Fibroblast of peridontal ligament (primary cell): Measurements from ENCODE around the gene MEOX2.

Experiments
- DNase-seq: peaks from one replicate; pipeline ENCODE4 v3.0.0-alpha.2; 2010; ENCODE audit errors: extremely low read depth

MEOX2 gene

DNA sequence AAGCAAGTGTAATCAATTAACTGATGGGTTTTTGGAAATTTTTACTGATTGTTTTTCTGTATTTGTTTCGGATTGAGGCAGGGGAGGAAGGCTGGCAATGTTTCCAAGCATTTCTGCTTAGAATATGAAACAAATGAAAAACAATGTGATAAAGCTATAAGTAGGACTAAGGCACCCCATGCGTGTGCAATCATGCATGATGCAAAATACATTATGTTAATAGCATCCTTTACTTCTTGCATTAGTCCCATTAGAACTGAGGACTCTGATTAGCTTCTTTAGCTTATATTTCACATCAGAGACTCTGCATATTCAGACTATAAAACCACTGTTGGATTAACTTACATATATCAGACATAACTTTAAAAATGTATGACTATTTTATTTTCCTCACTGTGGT is 76.0 kb downstream of the MEOX2 start:
- no peak for DNase-seq

DNA sequence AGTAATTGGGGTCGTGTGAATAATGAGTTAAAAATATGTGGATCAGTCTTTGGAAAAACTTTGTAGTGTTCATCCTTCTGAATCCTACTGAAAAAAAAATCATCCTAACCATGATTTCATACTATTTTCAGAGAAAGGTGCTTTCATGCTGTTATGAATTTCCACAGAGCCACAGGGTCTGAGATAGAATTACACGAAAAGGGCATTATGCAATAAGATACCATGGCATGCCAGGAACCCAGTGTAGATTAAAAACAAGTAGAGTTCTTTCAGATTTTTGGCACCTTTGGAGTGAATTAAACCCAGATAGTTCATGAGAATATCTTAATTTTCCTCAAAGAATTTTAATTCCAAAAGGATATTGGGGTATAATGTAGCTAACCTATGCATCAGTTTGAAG is 77.2 kb downstream of the MEOX2 start:
- DNase-seq = no peak

DNA sequence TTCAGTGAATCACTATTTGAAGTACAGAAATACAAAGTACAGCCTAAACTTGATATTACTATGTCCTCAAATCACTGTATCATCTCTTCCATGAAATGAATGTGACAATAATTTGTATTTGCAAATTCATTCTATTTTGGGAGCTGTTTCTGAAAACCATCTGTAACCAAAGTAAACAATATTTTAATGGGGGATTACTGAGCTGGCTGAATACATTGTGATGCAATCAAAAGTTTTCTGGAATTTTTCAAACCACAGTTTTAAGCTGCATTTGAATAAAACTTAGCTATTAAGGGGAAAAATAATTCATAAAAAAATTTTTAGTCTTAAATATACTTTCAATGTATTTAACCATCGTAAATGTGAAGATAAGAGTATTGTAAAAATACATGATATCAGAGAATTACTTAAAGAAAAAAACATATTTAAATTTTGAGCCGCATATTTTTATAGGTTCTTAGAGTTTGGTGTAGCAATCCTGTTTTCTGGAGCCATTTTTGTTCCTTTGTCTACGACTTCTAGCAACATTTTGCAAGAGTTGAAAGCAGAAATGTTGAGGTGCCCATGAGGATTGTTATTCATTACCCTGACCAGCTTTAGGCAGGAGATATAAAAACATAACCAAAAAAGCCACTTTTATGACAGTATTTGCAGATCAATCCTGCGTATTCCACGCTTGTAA is 78.8 kb downstream of the MEOX2 start:
- peak; percentile 35 for DNase-seq

DNA sequence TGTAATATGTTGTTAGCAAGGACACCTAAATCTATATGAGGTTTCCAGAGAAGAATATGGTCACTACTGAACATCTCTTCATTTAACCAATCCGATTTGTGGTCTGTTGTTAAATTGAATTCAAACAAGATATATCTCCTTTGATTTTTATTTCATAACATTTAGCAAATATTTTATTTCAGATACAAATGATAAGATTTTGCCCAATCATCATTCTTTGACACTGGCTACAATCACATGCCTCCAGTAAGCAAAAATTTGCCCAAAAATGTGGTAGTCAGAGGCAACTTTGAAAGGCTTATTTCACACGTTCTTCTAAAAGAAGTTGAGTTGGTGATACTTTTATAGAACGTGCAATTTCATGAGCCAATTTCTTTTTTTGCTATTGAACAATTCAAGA is 79.9 kb downstream of the MEOX2 start:
- no peak for DNase-seq

DNA sequence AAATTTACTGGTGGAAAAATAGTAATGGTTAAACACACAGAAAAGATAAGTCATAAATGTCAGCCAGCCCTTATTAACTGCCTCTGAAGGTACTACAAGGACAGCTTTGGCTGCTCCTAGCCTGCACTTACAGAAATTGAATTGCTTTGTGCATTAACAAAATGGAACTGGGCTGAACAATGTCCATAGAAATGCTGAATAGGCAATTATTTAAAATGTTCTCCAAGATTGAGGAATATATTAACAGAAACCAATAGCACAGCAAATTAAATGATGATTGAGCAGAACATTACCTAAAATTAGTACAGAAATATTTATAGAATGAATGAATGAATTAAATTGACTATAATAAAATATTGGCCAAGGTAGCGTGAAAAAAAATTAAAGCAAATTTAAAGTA is 82.3 kb downstream of the MEOX2 start:
- DNase-seq = no peak

DNA sequence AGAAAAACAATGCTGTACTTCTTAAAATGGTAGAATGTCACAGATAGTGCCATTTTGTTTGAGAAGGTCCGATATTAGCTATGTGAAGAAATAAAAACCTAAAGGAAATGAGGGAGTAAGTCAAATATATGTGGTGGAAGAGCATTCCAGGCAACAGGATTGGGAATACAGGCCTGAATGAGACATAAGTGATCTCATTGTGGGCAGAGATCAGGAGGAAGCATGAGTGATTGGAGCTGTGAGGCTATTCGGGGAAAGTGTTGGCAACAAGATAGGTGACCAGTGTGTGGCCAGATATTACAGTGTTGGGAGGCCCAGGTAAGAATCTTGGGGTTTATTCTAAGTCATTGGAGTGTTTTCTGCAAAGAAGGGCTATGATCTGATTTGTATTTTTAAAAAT is 83.4 kb downstream of the MEOX2 start:
- peak; percentile 19 for DNase-seq

DNA sequence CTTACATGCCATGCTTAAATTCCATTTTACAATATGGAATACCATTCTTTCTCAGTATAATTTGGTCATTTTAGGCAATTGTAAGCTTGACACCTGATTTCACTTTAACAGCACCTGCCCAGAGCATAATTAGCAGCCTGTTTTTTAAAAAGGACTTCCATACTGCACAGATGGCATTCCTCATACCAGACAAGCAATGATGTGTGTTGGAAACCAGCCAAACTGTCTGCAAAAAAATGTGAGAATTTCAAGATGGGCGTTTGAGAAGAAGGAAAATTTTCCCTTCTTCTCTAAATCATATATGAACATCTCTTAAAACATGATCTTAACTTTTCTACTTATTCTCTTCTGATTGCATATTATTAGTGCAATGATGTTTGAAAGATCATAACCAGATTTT is 84.2 kb downstream of the MEOX2 start:
- DNase-seq = no peak

DNA sequence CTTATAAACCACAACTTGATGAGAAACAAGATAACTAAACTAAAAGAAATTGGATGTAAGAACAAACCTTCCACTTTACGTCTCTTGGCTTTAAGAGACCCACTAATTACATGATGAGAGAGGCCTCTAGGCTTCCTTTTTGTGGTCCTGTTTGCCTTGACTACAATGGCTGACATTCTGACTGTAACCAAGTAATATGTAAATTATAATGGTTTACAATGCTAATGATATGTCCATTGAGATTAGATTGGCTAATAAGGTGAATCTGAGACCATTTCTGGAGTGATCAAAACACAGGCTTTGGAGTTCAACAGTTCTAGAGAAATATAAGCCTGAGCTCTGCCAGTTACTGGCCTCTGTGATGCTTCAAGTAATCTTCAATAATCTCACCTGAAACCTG is 85.3 kb downstream of the MEOX2 start:
- no peak for DNase-seq

DNA sequence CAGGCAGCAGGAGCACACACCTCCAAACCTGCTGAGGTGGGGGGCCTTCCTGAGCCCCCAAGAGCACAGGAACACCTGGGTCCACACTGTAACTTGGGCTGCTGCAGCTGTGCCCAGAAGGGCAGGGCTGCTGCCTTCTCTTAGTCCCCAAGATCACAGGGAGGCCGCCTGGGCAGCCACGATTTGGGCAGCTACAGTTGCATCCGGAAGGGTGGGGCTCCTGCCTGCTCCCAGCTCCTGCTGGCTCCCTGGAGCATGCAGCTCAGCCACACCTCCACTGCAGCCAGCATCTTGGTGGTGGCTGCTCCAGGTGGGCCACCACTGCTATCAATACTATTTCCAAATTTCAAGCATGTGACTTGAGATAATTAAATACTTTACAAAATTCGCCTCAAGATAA is 86.2 kb downstream of the MEOX2 start:
- no peak for DNase-seq

DNA sequence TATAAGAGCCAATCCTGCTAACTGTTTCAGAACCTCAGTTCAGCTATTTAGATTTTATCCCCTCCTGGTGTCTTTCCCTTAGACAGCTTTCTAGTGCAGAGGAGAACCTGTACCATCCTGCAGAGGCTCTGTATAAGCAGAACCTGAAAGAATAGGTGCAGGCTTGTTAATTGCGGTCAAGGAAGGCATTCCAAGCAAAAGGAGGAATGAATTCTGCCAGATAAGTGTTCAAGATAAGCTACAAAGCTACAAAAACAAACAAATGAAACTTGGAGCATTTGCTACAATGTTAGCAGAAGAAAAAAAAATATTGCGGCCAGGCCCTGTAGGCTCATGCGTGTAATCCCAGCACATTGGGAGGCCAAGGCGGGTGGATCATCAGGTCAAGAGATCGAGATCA is 92.0 kb downstream of the MEOX2 start:
- no peak for DNase-seq

DNA sequence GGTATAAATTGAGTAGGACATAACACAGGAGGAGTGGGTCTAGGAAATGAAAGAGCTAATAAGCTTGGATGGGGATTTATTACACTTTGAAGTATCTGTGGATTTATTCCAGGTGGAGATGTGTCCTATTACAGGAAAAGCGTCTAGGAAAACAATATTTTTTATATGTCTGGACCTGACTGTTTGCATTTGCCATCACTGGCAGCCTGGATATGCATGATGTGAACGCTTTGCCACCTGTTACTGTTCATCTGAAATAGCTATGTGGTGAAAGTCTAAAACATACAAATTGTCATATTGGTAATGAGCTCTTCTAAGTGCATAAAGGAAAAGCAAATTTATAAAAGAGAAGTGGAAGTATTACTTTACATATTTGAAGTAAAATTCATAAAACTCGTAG is 93.1 kb downstream of the MEOX2 start:
- no peak for DNase-seq

DNA sequence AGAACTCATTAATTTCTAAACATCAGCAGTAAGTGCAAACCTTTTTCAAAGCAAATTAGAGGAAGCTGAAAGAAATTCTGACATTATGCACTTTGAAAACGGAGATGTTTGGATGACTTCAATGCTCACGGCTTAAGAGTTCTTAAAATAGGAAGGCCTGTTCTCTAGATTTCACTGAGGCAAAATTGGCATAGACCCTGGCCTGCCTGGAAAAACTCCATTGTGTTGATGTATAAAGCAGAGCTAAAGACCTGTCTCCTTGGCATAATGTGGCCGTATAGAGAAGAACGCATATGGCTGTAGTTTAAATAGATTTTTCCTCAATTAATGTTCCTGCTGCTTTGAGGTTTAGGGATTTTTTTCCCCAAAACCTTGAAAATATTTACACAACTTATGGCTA is 100.2 kb downstream of the MEOX2 start:
- no peak for DNase-seq

DNA sequence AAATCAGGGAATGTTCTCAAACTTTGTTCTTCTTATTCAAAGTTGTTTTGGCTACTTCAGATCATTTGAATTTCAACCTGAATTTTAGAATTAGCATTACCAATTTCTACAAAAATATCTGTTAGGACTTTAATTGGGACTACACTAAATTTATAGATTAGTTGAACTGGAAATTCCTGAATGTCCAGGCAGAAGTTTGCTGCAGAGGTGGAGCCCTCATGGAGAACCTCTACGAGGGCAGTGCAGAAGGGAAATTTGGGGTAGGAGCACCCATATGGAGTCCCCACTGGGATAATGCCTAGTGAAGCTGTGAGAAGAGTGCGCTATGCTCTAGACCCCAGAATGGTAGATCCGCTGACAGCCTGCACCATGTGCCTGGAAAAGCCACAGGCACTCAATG is 101.9 kb downstream of the MEOX2 start:
- DNase-seq = no peak

DNA sequence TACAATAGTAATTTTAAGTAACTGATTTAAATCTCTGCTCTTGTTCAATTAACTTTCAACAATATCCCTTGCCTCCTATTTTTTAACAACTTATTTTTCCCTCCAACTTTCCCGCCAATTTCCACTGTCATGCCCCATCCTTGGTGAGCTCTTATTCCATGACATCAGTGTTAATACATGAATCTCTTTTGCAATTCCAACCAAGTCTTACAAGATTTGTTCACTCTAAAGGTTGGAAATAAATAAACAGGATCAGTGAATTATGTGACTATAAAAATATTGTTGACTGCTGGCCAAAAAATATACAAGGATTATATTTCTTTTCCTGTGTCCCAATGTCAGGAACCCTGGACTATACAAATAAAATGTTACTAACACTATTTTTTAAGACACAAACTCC is 103.7 kb downstream of the MEOX2 start:
- no peak for DNase-seq

DNA sequence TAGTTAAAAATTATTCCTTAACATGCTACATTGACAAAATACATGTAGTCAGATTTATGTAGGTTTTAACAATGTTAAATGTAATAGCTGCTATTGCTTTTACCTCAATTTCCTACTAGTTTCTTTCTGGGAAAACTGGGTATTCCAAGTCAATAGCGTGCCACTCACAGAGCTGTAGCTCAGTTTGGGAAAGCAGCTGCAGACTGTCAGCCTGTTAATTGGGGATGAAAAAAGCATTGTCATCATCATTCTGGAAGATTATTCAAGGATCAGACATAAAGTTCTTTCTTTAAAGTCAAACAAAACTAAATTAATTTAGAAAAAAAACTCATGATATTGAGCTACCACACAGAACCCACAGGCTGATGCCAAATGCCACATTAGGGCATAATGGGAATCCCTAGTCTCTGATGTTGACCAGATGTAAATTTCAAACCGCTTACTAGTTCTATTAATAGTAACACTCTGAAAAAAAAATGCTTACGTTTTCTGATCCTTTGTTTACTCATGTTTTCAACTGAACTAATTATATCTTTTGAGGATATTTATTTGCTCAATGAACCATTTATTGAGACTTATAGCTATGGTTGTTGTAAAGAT is 105.0 kb downstream of the MEOX2 start:
- DNase-seq = no peak

DNA sequence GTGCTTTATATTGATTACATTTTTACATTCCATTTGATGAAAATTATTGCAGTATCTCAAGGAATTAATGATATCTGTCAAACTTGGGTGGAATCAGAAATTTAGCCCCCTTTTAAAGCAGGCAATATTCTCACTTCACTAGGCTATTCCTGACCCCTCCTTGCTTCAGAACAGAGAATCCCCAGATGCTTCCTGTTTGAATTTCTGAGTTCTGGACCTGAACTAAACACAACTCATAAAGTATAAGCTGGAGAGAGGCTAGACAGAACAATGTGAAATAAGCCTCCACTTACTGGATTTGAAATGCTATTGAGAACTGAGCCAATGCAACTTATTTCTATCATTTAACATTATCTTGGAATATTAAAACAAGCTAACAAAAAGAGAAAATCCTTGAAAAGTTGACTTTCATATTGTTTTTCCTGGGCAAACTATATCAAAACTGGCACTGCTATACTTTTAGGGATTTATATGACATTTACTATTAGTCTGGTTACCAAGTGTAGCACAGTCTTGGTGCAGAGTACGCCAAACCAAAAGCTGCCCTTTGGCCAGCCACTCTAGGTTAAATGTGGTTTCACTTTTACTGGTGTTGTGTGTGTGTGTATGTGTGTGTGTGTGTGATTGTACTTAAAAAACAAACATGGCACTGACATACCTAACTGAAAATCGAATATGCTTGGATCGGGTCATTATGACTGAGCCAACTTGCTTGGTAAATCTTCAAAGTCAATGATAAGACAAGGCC is 105.7 kb downstream of the MEOX2 start:
- no peak for DNase-seq

DNA sequence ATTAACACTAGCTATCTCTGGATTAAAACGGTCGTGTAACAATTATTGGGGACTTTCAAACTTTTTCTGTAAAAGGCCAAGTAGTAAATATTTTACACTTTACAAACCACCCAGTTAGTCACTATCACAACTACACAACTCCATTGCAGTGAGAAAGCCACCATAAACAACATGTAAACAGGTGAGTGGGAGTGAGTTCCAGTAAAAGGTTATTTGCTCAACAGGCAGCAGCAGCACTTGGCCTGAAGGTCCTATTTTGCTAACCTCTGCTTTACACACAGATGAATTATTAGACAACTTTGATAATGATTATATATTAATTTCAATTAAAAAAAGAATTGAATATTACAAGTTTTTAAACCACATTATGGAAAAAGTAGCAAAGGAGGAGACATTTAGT is 108.9 kb downstream of the MEOX2 start:
- DNase-seq = no peak

DNA sequence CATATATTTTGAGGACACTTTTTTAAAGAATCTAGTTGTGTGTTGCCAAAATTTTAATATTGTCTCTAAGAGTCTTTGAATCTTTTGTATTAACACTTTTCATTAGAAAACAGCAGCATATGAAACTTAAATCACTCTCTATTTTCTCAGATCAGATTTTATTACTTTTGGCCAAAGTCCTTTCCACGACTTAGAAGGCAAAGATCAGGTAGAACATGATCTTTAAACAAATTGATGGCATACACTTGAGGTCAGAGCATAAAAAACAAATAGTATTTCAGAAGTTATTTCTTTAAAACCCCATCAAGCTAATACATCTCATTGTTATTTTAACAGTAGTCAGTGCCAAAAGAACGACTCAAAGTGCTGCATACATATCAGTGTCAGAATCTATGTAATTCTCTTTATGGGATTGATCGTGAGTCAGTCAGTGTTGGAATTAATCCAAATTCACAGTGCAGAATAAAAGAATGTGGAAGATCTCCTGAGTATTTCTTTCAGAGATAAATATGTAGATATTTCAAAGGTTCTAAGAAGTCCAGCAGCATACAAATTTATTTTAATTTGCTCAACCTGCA is 115.1 kb downstream of the MEOX2 start:
- peak; percentile 25 for DNase-seq

DNA sequence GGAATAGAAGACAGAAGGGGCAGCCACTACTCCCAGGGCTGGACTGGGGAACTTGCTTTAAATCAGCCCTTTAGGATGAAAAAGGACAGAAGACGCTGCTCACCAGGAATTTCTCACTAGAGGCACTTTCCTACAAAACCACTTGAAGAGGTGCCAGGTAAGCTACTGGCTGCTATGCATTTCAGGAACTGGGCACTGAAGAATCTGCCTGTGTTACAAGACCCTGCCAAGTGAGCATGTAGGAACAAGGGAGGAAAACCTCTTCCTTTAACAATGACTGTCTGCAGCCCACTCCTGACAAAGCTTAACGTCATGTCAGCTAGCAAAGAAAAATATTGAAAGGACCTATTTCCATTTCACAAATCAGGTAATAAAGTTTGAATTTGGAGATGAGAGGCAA is 118.8 kb downstream of the MEOX2 start:
- DNase-seq = no peak

DNA sequence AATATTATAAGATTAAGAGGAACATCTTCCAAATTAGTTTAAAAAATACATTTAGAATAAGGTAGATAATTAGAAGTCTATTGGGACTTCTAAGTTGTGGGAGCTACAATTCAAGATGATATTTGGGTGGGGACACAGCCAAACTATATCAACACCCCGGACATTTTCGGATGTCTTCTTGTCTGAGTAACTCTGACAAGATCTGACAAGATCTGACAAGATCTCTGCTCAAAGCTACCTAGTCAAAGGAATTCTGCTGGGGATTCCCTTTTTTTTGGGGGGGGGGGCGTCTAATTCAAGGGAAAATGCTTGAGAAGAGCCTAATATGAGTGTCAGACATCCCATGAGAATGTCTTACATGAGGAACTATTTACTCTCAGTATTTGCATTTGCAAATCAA is 119.4 kb downstream of the MEOX2 start:
- DNase-seq = no peak

DNA sequence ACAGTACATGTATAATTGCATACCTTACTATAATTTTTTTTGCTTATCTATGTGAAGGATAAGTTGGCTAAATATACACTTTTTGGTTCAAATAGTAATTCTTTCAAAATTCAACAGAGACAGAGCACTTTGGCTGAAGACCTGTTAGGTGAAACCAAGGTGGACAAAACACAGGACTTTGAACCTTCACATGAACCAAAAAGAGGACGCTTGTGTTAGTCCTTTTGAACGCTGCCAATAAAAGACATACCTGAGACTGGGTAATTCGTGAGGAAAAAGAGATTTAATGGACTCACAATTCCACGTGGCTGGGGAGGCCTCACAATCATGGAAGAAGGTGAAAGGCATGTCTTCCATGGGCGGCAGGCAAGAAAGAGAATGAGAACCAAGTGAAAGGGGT is 120.0 kb downstream of the MEOX2 start:
- no peak for DNase-seq

DNA sequence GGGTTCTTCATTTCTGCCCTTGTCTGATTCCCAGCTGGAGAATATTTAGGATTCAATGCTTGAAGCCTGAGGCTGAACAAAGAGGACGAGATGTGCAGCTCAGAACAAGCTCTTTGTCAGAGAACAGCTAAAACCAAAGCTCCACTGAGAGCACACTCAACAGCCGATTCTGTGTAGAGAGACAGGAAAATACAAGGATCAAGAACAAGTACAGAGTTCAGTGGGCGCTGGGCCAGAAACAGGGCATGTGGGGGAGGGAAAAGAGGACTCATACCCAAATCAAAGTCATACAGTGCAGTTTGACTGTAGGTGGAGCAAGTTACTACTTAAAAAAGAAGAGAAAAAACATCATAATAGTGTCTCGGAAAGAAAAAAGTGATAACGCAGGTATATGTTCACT is 124.6 kb downstream of the MEOX2 start, which contains the start of gene AGMO:
Gene AGMO, minus strand, starts transcription at position 181 of the 400 bp plus-strand sequence.
- DNase-seq = peak; percentile 6
